HG03066 (cell line): ENCODE data around the gene PCGF2.
"Not testable (repeated sequence)": the region's sequence is repeated elsewhere in the genome, so short reads cannot be mapped to it uniquely, and the experiment has no call there.

Experiments used
- ATAC-seq: cut with Tn5 transposase; IDR thresholded peaks from one replicate; pipeline ENCODE4 v1.9.1; 2021; ENCODE audit warnings: low read depth; ENCODE audit not compliant: unreplicated experiment

The PCGF2 gene

DNA sequence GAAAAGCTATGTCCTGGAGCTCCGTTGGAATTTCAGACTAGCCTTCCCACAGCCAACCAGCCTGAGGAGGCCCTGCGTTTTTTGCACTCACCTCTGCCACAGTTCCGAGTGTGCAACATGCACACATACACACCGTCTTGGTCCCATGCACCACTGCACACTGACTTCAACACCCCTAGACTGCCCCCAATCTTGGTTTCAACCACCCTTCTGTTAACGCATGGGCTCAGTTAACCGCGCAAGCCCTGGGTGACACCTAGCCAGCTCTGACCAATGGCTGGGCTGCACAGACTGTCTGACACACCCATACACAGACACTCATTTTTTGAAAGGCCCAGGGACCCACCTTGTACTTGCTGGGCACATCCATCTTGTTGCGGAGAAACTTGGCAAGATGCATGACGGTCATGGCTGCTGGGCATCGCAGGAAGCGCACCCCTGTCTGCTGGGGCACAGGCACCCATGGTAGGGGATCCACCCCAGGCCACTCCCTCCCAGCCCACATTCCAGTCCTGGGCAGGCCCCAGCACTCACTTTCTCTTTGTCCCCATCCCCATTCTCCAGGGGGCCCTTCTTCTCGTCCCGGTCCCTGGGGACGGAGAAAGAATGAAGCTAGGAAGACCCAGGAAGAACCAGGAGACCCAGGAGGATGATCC, 10.0 kb downstream of the PCGF2 start:
- ATAC-seq: no peak

DNA sequence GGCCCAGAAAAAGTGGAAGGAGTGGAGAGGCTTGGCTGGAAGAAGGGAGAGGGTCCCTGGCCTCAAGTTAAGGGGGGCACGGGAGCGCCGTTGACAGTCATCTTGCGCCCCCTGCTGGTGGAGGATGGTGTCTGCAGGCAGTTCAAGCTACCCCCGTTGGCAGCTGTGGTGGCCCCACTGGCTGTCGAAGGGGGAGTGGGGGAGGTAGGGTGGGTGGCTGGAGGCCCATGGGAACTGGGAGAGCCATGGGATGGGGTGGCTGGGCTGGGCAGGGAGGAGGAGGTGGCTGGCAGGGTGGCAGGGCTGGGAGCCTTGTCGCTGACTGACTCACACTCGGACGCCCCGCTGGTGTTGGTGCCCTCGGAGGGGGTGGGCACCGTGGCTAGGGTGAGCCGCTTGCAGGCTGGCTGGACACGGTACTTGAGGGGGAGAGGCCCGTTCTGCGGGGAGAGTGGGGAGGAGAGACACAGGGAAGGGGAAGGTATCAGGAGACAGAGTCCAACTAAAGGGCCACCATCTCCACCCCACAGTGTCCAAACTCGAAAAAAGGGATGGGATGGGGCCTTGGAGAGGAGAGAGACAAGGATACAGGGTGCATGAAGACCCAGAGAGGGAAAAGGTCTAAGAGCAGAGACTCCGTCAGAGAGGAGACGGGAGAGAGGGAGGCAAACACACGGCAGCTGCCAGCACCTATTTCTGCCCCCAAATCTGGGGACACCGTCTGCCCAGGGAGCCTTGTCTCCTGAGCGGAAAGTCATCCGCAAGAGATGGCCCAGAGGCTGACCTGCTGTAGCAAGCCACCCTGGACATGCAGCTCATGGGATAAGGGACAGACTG, 12.8 kb downstream of the PCGF2 start:
- ATAC-seq: no peak

DNA sequence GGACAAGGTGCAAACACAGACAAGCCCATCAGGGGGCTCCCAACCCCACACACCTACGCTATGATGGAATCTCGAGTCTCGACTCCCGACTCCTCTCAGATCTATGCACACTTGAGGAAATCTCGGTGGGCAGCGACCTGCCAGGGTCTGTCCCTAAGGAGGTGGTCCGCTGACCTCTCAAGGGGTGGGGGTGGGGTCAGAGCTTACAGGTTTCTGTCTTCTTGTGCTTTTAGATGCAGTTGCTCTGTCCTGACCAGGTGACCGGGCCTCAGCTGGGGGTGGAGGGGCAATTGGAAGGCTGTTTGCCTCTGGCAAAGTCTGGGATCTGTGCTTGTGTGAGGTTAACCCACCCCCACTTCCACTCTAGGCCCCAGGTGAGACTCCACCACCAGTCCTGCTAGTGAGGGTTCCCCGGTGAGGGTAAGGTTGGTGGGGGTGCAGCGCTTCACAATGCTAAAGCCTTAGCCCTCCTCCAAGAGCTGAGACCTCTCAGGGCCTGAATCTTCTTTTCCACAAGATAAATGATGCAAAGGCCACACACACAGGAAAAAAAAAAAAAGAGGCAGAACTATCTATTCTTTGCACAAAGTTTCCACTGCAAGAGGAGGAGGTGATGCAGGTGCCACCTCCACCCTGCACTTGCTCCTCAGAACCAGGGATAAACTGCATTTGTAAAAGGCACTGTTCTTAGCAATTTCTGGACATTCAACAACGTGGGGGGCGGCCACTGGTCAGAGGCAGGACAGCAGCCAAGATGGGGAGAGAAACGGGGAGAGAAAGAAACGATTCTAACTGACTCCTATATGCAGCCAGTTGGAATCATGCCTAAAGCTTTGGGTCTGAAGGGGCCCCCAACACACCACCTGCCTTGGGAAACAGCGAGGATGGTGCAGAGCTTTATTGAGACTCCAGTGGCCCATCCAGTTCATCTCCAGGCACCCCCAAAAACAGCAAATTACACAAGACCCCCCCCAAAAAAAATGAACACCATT, 13.9 kb downstream of the PCGF2 start:
- ATAC-seq: no peak

DNA sequence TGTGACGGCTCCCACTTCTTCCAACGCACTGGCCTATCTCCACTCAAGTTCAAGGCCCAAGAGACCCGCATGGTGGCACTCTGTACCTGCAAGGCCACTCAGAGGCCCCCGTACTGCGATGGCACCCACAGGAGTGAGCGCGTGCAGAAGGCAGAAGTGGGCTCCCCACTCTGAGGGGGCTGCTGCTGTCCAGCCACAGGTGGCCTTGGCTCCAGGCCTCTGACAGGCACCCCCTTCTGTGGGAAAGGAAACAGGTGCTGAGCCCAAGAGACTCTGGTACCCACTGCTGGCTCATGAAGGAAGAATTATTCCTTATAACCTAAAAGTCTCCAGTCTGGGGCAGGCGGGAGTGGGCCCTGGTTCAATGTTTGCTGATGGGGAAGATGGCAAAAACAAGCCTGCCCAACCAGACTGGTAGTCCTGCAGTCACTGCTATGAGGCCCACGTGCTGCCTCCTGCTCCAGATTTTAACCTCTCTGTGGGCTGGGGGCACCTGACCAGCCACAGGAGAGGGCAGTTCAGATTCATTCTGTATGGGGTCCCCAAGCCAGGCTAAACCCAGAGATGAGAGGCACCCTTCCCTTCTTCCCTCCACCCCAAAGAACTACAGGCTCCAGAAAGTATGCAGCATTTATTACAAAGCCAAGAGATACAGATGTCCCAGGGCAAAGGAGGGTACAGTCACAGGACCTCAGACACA, 14.7 kb downstream of the PCGF2 start:
- ATAC-seq: no peak

DNA sequence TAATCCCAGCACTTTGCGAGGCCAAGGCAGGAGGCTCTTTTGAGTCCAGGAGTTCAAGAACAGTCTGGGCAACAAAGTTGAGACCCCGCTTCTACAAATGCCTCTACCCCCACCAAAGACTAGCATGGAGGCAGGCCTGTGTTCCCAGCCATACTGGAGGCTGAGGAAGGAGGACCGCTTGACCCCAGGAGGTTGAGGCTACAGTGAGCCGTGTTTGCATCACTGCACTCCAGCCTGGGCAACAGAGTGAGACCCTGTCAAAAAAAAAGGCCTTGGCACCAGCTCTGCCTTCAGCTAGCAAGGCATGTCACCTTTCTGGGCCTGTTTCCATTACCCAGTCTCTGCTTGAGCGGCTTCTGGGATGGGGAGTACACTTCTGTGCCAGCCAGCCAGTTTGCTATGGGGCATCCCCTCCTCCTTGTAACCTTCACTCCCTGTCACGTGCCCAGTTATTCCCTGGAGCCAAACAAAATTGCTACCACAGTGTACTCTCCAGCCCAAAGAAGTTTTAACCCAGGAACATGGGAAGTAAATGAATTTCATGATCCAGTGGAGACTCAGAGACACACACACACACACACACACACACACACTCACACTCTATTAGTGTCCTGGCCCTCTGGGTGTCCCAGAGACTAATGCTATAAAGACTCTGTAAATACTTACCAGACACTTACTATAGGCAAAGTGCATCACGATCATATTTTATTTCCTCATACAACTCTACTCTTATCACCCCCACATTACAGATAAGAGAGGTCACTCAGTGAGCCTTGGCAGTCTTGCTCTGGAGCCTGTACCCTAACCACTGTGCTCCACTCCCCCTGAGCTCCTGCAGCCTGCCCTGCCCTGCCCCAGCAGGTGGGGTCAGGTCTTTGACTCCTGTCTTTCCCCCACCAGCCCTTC, 15.5 kb downstream of the PCGF2 start:
- ATAC-seq: no peak

DNA sequence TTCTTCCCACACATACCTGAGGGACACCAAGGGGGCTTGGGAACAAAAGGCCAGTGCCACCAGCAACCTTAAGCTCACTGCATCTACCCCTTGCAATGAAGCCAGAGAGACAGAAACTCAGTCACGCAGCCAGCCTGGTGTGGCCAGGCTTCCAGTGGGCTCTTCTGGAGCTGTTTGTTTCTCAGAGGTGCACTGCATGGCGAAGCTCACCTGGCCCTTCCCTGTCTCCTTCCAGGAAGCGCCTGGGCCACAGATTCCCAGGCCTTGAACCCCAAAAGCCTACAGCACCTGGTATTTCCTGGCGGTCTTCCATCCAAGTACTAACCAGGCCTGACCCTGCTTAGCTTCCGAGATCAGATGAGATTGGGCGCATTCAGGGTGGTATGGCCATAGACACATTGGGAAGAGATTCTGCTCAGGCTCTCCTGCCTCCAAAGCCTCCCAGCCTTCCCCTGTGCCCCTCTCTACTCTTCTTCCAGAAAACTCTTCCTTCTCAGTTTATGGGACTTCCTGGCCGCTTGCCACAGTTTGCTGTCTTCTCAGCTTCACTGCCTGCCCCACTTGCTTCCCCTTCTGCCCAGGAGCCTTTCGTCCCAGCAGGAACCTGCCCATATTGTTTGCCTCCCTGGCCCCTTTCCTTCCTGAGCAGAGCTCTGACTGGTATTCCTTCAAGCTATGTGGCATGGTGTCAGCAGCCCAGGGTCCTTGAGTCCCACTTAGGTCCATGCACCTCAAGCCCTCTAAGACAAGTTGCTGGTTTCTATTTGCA, 16.4 kb downstream of the PCGF2 start:
- ATAC-seq: no peak

DNA sequence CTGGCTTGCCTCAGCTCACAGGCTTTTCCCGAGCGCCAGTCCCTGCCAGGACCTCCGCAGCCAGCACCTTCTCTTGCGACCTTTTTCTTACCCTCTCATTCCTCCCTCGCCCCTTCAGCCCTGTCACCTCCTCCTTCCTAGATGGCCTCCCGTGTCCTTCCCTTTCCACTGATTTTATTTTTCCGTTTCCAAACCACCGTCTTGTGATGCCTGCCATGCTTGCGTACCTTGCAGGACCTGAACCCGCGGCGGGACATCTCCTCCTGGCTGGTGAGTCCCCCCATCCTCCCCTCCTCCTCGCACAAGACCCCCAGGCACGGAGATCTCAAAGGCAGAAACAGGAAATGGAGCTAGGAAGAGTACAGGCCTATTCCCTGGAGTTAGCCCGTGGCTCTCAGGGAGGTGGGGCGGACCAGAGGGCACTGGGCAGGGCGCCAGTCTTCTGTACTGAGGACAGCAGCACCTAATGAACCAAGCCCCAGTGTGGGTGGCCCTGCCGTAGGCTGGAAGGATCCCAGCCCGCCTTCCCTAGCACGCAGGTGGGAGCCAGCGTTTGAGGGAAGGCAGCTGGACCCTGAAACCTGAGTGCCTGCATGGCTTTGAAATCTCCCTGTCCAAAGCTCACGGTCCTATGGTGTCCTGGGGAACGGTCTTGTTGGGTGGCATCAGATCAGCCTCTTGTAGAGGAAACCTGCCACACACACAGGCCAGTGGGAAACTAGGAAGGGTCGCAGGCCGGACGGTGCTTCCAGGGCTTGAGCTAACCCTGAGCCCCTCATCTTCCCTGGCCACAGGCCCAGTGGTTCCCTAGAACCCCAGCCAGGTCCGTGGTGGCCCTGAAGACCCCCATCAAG, 17.4 kb downstream of the PCGF2 start:
- ATAC-seq: no peak

DNA sequence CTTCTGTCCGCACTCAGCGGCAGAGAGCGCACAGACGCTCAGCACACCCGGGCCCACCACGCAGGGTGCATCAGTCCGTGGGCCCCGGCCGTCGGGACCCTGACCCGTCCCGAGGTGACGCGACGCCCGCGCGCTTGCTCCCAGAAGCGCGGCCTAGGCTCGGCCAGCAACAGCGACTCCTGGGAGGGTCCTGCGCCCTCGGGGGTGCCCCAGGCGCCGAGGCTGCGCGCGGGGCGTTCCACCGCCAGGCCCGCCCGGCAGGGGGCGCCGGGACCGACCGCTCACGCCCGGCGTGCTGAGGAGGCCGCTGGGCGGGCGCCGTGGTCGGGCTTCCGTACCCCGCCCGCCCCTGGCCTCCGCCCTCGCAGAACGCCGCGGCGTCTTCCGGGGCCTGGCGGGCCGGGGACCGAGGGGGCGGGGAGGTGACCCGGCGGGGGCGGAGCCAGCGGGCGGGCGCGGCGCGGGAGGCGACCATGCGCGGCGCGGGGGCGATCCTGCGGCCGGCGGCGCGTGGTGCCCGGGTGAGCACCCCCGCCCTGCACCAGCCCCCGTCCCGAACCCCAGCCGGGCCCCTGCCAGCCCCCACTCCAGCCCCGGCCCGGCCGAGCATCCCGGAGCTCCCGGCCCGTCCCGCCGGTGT, 18.1 kb downstream of the PCGF2 start, which contains the start of gene CISD3:
CISD3 (plus strand) TSS at position 456 of the 640 bp plus-strand sequence; CDS start at position 474, 18 bp downstream.
- ATAC-seq: peak; percentile 74

DNA sequence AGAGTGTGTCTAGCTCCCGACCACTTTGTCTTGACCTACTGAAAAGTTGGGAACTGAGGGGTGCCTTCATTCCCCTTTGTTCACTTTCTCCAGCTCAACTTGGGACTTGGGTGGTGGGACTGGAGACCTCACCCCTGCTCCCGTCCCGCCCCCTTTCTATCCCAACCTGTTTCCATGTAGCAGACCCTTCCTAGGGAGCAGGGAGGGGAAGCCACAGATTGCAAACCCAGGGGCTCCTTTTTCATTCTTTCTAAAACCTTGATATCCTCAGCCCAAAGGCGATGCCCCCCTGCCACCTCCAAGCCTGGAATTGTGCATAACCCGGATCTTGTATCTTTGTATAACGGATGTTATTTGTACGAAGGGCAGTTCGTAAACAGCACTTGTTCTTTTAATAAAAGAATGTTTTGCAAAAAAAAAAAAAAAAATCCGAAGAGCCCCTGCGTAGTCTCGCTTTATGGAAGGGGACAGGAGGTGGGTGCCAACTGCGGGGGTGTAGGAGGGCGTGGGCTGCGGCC, 18.7 kb downstream of the PCGF2 start:
- no peak for ATAC-seq

DNA sequence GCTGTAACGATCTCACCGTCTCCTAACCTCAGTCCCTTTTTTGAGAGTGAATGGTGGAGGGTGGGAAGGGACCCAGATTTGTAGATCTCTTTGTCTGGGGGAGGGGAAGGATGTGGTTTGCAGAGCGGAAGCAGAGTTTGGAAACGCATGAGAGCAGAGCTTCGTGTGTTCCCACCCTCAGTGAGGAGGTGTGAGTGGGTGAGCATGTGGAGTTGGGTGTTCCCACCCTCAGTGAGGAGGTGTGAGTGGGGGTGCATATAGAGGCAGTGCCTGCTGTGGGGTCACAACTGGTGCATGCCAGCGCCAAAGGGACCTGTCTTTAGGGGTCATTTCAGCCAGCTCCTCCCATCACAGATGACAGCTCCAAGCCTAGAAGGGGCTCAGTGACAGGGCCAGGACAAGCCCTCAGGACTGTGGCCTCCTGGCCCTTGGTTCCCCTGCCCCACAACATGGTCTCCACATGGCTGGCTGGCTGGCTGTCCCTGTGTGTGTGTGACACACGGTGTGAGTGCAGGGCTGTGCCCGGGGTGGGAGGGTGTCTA, 19.8 kb downstream of the PCGF2 start:
- ATAC-seq: no peak

DNA sequence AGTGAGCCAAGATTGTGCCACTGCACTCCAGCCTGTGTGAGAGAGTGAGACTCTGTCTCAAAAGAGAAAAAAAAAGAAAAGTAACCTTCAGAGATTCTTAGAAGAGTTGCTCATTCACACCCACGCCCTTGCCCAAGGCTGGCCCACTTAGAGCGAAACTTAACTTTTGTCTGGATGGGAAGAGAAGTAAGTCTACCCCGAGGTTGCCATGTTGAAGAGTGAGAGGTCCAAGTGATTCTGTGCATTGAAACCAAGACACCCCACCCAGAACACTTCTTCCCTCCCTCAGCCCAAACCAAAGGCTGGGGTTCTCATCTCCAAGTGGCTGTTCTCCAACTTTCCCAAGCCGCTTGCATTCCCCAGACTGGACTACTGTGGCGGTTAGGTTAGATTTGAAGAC, 20.4 kb downstream of the PCGF2 start:
- ATAC-seq: no peak

DNA sequence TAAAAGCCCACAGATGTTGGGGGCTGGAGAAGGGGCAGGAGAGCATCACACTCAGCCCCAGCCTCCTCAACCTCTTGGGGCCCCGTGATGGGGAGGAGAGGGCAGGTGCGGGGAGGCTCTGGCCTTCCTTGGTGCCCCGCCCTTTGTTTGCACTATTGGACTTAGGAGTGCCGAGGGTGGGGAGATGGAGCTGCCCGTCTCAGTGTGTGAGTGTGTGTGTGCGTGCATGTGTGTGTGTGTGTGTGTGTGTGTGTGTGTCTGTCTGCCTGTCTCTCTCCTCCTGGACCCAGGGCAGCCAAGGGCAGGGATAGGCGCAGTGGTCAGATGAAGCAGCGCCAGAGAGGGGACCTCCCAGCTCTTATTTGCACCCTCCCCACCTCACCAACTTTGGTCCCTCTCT, 22.0 kb downstream of the PCGF2 start:
- not testable (repeated sequence) for ATAC-seq

DNA sequence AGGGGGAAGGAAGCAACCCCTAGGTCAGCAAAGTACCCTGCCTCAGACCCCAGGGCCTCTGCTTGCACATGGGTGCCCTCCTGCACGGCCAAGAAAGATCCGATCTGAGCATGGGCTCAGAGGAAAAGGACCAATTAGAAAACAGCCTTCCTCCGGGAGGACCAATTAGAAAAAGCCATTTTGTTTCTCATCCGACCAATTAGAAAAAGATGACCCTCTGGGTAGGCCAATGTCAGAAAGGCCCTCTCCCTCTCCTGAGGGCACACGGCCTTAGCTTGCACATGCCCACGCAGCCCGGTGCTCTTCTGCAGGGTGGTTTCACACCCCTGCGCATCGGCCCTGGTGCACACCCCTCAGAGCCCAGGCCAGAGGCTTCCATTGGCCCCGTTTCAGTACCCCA, 23.1 kb downstream of the PCGF2 start:
- no peak for ATAC-seq

DNA sequence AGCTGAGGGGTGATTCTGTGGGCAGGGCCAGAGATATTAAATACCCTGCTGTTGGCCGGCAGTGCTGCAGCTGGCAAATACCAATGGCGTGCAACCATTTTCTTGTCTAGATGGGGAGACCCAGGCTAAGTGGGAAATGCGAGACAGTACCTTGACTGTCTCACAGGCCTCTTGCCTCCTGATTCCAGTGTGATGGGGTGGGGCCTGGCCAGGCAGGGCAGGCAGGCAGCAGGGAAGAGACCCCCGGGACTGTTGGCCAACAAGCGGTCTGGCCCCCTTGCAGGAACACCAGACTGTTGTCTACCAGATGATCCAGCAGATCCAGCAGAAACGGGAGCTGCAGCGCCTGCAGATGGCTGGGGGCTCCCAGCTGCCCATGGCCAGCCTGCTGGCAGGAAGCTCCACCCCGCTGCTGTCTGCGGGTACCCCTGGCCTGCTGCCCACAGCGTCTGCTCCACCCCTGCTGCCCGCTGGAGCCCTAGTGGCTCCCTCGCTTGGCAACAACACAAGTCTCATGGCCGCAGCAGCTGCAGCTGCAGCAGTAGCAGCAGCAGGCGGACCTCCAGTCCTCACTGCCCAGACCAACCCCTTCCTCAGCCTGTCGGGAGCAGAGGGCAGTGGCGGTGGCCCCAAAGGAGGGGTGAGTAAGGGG, 23.7 kb downstream of the PCGF2 start:
- no peak for ATAC-seq

DNA sequence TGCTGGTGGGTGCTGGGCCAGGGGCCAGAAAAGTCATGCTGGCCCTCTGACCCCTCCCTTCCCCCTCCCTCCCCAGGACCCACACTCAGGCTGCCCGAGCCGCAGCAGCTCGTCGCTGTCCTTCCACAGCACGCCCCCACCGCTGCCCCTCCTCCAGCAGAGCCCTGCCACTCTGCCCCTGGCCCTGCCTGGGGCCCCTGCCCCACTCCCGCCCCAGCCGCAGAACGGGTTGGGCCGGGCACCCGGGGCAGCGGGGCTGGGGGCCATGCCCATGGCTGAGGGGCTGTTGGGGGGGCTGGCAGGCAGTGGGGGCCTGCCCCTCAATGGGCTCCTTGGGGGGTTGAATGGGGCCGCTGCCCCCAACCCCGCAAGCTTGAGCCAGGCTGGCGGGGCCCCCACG, 26.3 kb downstream of the PCGF2 start:
- ATAC-seq: no peak

DNA sequence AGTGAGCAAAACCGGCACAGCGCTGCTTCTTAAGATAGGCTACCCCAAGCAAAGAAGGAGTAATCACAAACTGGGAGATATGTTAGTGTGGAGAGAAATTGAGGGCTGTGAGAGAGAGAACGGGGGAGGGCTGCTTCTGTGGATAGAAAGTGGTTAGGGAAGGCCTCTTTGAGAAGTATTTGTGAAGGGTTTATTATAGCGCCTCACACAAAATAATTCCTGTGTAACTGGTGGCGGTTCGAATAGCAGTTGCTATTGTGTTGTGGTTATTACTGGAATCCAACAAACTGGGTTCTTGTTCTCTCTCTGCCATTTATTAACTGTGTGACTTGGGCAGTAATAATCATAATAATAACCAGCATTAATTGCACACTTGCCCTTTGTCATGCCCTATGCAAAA, 27.2 kb downstream of the PCGF2 start:
- ATAC-seq: no peak
